Calu3 (cell line): ENCODE results near the gene BRD1. TPM values are rescaled to one million over a fixed set of nuclear protein-coding genes. Genes with fewer than 3 reads are reported as not detected.

Source experiments
- BruUV-seq: library from RNA; stranded (reverse); fragments of 400-500 nt; replicated peaks from 2 replicates; lab custom pipeline; 2021; lab: Mats Ljungman, UMichigan
- CTCF ChIA-PET: fragments of 300-600 bp; sonication (Branson Sonifier 250); formaldehyde crosslinking; loops from one replicate; lab custom pipeline; 2022; ENCODE audit warnings: antibody characterized with exemption; lab: Charles Lee
- DNase-seq: peaks from one replicate; pipeline ENCODE4 v3.0.0; 2022
- H3K27ac Mint-ChIP-seq: one replicate; pipeline ENCODE4 v1.8.0; 2022; ENCODE audit warnings: mixed read lengths; ENCODE audit not compliant: unreplicated experiment
- H3K27me3 Mint-ChIP-seq: one replicate; pipeline ENCODE4 v1.8.0; 2022; ENCODE audit warnings: mixed read lengths; ENCODE audit not compliant: unreplicated experiment
- H3K36me3 Mint-ChIP-seq: one replicate; pipeline ENCODE4 v1.8.0; 2022; ENCODE audit warnings: mild to moderate bottlenecking, moderate library complexity, mixed read lengths; ENCODE audit not compliant: insufficient read depth, unreplicated experiment
- H3K4me1 Mint-ChIP-seq: one replicate; pipeline ENCODE4 v1.8.0; 2022; ENCODE audit warnings: mild to moderate bottlenecking, low read depth, mixed read lengths; ENCODE audit not compliant: unreplicated experiment
- H3K4me3 Mint-ChIP-seq: one replicate; pipeline ENCODE4 v1.8.0; 2022; ENCODE audit warnings: mild to moderate bottlenecking, low read depth, moderate library complexity, mixed read lengths; ENCODE audit not compliant: unreplicated experiment
- H3K9me3 Mint-ChIP-seq: one replicate; pipeline ENCODE4 v1.8.0; 2022; ENCODE audit warnings: low read depth, mixed read lengths; ENCODE audit not compliant: unreplicated experiment
- intact Hi-C: fragments of 100-400 bp; cut with micrococcal nuclease; formaldehyde crosslinking; loops from one replicate; pipeline ENCODE4 v1.10.0; 2022; ENCODE audit not compliant: unreplicated experiment
- total RNA-seq: library from RNA; stranded (reverse); gene quantifications from 2 replicates; pipeline ENCODE4 v1.2.3, GENCODE V29; 2022
- TF ChIP-seq, protein P1 (sequence below): fragments of 200-600 bp; IDR thresholded peaks from one replicate; pipeline ENCODE4 v1.8.0; 2022; ENCODE audit warnings: antibody characterized with exemption; ENCODE audit not compliant: unreplicated experiment

BRD1 gene
- total RNA-seq, 1 experiment from 2014 or later: 41.4 TPM

DNA sequence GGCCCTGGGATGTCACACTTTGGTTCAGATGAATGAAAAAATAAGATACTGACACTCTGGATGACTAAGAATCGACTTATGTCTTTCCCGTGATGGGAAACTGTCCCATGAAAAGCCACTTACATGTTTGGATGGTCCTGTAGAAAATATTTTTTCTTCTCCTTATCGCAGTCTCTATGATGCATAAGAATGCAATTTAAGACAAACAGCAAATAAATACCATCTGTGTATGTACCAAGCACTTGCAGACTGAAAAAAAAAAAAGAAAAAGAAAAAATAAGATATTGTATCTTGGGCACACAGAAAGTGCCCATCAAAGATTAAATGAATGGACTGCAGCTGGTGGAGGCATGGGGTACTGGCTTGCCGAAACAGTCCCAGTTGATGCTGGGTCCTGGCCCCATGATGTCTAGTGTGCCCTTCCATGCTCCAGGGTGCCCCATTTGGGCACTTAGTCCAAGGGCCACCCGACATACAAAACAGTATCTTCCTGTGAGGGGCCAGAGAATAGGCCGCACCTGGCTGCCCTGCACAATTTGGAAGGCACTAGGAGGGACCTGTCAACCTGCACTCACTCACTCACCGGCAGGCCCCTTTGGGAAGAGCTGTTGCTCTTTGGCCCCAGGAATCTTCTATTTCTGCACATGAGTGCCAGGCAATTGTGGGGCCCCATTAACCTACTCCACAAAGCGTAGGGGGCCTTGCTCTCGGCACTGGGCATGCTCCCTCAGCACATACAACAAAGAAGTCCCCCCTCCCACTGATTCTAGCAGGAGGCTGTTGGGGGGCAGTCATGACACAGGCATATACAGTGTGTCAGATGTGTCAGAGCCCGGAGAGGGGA, 23.5 kb upstream of the BRD1 start:
- intact Hi-C loops: no loop called here
- CTCF ChIA-PET: no interaction called here

DNA sequence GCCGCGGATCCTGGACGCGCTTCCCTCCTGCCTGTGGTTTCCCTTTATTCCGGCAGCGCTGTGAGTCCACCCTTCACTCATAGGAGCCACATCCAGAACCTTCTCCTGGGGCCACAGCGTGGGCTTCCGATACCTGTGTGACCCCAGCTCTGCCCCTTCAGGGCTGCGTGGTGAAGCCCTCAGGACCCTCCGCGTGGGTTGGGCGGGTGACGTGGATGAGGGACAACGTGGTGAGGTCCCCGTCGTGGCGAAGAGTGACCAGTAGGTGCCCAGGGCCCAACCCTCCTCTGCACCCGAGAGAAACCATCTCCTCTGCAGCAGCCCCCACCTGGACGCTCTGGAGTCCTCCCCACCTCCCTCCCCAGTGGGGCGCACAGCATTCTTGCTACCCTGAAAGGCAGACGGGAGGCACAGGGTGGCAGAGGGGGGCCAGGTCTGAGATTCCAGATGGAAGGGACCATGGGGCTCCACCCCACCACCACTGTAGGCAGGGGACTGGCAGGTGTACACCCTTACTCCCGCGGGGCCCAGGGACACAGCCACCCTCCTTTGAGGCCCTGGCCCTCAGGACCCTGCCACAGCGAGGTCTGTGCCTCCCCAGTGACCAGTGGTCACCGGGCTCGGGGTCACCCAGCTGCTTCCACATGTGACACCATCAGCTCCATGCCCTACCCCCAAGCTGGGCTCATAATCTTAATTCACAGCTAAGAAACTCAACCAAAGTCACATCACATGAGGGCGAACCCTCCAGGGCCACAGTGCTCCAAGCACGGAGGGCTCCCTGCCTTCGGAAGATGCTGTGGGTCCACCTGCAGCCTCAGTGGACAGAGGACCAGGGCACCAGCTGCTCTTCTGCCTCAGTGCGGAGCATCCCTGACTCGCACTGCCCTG, 22.6 kb upstream of the BRD1 start:
- no peak for DNase-seq
- Mint-ChIP-seq H3K27ac (no peak overlapping the region), H3K36me3 (peaks cover 39% of the 10 kb centered on the region), H3K9me3 (no peaks in the 10 kb centered on the region), H3K4me1 (peaks cover 16% of the 10 kb centered on the region), H3K4me3 (peak overlapping the region; percentile 54), H3K27me3 (peaks cover 59% of the 10 kb centered on the region)
- TF ChIP-seq, protein P1, sequence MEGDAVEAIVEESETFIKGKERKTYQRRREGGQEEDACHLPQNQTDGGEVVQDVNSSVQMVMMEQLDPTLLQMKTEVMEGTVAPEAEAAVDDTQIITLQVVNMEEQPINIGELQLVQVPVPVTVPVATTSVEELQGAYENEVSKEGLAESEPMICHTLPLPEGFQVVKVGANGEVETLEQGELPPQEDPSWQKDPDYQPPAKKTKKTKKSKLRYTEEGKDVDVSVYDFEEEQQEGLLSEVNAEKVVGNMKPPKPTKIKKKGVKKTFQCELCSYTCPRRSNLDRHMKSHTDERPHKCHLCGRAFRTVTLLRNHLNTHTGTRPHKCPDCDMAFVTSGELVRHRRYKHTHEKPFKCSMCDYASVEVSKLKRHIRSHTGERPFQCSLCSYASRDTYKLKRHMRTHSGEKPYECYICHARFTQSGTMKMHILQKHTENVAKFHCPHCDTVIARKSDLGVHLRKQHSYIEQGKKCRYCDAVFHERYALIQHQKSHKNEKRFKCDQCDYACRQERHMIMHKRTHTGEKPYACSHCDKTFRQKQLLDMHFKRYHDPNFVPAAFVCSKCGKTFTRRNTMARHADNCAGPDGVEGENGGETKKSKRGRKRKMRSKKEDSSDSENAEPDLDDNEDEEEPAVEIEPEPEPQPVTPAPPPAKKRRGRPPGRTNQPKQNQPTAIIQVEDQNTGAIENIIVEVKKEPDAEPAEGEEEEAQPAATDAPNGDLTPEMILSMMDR: no peak
- BruUV-seq: no TSS peak
- intact Hi-C loops: no loop called here
- CTCF ChIA-PET: no interaction called here

More for the DNA sequence above, 23.5 kb upstream of the BRD1 start:
- H3K4me1 Mint-ChIP-seq: peaks cover 25% of the 10 kb centered on the region
- H3K36me3 Mint-ChIP-seq: peaks cover 48% of the 10 kb centered on the region
- TF ChIP-seq, protein P1: no peak
- no TSS peak for BruUV-seq
- peak overlapping the region; percentile 41 for H3K4me3 Mint-ChIP-seq
- no peak overlapping the region for H3K27ac Mint-ChIP-seq
- no peak for DNase-seq
- peaks cover 50% of the 10 kb centered on the region for H3K27me3 Mint-ChIP-seq
- no peaks in the 10 kb centered on the region for H3K9me3 Mint-ChIP-seq

DNA sequence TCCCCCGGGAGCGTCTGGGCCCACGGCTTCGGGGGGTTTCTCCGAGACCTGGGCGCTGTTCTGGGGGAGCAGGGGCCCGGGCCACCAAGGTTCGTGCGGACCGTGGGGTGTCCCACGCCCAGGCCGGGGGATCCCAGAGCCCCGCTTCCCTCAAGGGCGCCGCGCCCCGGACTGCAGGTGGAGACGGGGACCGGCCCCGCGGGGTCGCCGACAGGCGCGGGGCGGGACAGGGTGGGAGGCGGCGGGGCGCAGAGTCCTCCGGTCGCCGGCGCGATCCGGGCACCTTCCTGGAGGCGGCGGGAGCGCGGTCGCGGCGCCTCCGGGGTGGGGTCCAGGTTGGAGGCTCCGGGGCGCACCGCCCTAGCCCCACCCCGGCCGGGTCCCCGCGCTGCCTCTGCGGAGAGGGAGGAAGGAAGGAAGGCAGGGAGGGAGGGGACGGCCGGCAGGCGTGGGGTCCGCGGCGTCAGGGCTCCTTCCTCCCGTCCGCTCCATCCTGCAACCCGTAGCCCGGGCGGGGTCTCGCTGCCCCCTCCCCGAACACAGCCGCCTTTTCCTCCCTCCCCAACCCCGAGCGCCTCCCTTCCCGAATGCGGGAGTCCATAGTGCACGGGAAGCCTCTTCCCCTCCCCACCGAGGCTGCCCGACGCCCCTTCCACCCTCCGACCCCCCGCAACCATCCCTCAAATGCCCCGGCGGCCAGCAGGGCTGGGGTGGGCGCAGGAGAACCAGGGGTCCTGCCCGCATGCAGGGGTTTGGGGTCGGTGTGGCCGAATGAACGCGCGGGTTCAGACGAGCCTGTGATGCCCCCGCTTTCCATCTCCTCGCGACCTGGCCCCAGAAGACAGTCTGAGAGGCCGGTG, 21.7 kb upstream of the BRD1 start:
- no peak overlapping the region for H3K27ac Mint-ChIP-seq
- no TSS peak for BruUV-seq
- CTCF ChIA-PET: no interaction called here
- intact Hi-C loops: no loop called here
- peaks cover 64% of the 10 kb centered on the region for H3K27me3 Mint-ChIP-seq
- no peaks in the 10 kb centered on the region for H3K9me3 Mint-ChIP-seq
- H3K36me3 Mint-ChIP-seq: peaks cover 30% of the 10 kb centered on the region
- DNase-seq: no peak
- TF ChIP-seq, protein P1: no peak
- peaks cover 8% of the 10 kb centered on the region for H3K4me1 Mint-ChIP-seq
- H3K4me3 Mint-ChIP-seq: peak overlapping the region; percentile 54

DNA sequence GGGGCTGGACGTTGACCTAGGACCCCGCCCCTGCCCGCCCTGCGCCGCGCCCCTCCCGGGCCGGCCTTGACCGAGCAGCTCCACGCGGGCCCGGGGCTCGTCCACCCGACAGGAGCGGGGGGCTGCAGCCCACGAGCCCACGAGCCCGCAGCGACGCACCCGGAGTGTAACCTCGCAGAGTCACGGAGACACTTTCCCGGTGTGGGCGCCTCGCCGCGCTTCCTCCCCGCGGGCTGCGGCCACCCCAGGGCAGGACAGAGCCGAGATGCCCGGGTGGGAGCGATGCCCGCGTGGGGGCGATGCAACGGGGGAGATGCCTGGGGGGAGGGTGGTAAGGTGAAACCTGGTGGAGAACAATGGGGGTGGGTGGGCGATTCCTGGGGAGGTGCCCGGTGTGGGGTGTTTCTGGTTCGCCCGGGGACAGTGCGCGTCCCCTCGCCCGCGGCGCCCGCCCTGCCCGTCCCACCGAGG, 21.1 kb upstream of the BRD1 start:
- Mint-ChIP-seq H3K36me3 (peaks cover 26% of the 10 kb centered on the region), H3K4me3 (peak overlapping the region; percentile 54), H3K27ac (no peak overlapping the region), H3K27me3 (peaks cover 64% of the 10 kb centered on the region), H3K4me1 (peaks cover 8% of the 10 kb centered on the region), H3K9me3 (no peaks in the 10 kb centered on the region)
- DNase-seq: no peak
- BruUV-seq: no TSS peak
- intact Hi-C loops: no loop called here
- TF ChIP-seq, protein P1: no peak
- CTCF ChIA-PET: no interaction called here
